ENCODE data around the gene QSOX1.

The QSOX1 gene

GRCh38 chr1:180170546-180171151, 16.0 kb downstream of the QSOX1 start:
- DNase-seq (ENCODE audit: low spot score): no peak

- no peak for DNase-seq (ENCODE audit: low spot score)
These were observed 17.0 kb downstream of the QSOX1 start for GRCh38 chr1:180171691-180172090.

DNA sequence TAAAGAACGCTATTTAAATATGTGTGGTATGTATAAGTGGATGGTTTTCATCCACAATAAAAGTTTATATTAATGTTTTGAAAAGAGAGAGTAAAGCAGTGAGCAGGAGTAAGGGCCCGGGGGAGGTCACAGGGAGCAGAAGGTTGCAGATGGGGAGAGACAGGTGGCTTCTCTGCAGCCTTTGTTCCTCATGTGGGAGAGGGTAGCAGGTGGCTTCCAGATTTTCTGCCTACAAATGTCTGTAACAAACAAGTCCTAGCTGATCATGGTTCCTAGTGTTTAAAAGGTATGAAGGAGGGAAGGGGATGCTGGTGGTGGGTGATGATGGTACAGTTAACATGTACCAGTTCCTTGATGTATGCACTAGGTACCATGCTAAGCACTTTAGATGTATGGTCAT, 18.8 kb downstream of the QSOX1 start:
- DNase-seq (ENCODE audit: low spot score): no peak

DNA sequence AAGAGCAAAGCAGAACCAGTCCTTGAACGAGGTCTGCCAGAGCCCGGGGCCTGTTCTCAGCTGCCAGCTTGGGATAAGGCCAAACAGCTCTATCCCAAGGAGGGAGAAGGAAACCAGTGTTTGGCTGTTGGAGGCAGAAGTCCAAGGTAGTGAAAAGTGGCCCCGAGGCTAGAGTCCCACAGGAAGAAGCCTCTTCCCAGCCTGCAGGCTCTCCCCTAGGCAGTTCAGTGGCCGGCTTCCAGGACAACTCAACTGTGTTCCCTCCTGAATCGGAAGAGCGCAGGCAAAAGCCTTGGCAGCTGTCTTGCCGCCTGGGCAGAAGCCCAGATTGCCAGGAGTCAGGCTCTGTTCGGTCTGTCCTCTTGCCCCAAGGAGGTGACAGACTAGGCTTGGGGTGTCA, 19.3 kb downstream of the QSOX1 start:
- DNase-seq (ENCODE audit: low spot score): peak; percentile 79

DNA sequence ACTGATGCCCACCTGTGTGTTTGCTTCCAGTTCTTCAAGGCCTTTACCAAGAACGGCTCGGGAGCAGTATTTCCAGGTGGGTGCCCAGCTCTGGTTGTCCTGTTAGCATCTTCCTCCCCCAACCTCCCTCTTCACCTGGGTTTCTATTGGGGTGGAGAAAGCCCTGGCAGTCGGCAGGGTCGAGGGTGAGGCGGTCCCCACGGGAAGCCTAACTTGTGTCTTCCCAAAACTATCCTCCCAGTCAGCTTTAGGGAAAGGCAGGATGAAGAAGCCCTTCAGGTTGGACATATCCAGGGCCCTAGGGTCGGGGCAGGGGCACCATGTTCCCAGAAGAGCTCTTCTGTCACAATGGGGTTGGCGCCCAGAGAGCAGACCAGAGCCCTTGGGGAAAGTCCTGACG, 20.6 kb downstream of the QSOX1 start:
- DNase-seq (ENCODE audit: low spot score): no peak

GRCh38 chr1:180175806-180176205, 21.1 kb downstream of the QSOX1 start:
- DNase-seq (ENCODE audit: low spot score): no peak

DNA sequence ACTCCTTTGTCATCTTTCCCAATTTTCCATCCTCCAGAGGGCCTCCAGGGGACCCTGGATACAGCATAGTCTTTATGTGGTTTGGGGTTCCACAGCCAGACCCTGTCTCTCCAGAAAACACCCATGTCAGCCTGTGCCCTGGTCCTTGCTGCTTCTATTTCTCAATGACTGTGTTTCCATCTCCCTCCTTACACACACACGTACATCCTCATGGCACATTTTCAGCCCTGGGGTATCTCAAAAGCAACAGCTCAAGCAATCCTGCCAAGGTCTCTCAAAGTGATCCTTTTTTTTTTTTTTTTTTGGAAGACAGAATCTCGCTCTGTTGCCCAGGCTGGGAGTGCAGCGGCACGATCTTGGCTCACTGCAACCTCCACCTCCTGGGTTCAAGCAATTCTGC, 22.3 kb downstream of the QSOX1 start:
- no peak for DNase-seq (ENCODE audit: low spot score)

- DNase-seq (ENCODE audit: low spot score): no peak
These were observed 23.3 kb downstream of the QSOX1 start for GRCh38 chr1:180177931-180178330.

- peak; percentile 87 for DNase-seq (ENCODE audit: low spot score)
These were observed 24.0 kb downstream of the QSOX1 start for GRCh38 chr1:180178511-180179161.

- no peak for DNase-seq (ENCODE audit: low spot score)
These were observed 24.7 kb downstream of the QSOX1 start for GRCh38 chr1:180179162-180179957.

DNA sequence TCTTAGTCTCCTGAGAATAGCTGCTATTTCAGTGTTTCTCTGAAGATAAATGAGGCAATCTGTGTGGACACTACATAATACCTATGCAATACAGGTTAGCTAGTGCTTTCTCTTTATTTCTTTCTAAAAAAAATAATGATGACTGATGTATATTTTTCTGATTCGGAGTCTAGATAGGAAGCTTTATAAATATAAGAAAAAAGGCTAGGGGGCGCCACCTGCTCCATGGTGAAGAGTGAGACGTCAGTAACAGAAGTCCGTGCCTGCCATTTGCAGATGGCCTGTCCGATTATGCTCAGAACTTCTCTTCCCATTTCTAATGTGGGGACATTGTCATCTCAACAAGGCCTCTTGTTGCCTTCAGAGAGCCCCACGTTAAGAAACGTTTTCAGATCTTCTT, 26.4 kb downstream of the QSOX1 start:
- no peak for DNase-seq (ENCODE audit: low spot score)

DNA sequence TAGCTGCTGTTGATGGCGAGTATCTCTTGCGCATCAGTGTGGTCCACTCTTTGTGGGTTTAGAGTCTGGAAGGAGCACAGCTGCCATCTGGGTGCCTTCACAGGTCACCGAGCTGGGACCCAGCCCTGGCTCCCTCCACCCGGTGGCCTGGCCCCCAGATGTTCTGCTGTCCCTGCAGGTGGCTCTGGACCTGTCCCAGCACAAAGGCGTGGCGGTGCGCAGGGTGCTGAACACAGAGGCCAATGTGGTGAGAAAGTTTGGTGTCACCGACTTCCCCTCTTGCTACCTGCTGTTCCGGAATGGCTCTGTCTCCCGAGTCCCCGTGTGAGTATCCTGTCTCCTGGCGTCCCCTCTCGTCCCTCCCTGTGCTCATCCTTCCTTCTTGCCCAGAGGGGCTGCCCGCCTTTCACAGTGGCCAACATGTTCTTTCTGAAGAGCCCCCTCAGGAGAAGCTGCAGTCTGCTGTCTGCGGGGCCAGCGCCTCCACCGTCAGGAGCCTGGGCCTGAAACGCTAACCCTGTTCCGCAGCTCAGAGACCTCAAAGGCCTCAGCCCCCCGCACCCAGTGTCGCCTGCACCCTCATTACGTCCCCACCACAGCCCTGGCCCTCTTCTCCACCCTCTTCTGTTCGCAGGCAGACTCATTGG, 27.4 kb downstream of the QSOX1 start:
- no peak for DNase-seq (ENCODE audit: low spot score)

GRCh38 chr1:180182643-180183311, 28.1 kb downstream of the QSOX1 start:
- DNase-seq (ENCODE audit: low spot score): no peak

DNA sequence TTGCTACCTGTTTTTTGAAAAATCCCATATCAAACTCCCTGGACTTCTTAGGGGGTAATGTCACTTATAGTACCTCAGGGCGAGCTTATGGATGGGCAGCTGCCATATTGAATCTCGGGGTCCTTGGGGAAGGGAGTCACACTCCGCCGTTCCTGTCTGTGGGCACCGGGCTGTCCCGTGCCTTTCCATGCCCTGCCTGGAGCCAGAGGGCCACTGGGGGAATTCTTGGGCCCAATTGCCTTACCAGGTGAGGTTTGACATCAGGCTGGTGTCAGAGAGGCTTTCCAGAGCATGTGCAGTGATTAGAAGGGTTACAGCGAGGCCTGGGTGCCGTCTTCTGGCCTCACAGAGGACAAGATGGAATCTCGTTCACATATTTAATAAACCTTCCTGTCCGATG, 28.8 kb downstream of the QSOX1 start:
- DNase-seq (ENCODE audit: low spot score): no peak

DNA sequence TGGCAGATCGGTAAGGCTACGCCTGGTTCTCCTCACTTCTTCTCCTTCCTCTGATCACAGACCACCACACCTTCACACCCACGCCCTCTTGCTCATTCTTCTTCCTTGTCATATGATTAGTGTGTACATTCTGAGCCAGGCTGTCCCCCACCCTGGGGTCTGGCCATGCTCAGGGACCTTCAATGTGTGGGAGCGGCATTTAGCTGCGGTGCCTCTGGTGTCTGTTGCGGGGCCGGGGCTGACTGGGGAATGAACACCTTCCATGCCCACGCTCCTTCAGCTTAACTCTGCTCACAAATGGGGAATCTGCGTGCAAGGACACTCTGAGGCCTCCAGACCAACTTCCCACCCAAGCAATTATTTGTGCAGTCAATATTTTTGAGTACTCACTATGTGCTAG, 29.4 kb downstream of the QSOX1 start:
- no peak for DNase-seq (ENCODE audit: low spot score)

- no peak for DNase-seq (ENCODE audit: low spot score)
These were observed 30.6 kb downstream of the QSOX1 start for GRCh38 chr1:180185281-180185680.

DNA sequence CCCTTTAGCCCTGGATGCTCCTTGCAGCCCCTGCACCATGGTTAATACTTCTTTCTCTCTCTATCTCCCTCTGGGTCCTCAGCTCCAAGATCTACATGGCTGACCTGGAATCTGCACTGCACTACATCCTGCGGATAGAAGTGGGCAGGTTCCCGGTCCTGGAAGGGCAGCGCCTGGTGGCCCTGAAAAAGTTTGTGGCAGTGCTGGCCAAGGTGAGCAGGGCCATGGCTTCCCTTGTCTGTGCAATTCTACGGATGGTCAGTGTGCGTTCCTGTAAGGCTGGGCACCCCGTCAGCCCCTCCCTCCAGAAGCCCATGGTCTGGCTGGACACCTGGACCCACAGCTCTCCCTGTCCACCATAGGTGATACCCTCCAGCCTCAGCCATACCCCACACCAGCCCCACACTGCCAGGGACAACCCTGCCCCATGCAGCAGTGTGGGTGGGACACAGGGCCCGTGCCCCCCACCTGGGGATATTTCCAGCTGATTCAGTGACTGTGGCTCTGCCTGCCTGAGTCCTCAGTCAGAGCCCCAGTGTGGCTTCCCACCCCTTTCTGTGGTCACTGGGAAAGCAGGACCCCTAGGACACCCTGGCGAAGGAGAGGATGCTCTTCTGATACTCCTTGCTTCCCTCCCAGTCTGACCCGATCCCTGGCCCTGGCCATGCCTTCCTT, 31.4 kb downstream of the QSOX1 start:
- no peak for DNase-seq (ENCODE audit: low spot score)

GRCh38 chr1:180186831-180187230, 32.2 kb downstream of the QSOX1 start:
- DNase-seq (ENCODE audit: low spot score): no peak

DNA sequence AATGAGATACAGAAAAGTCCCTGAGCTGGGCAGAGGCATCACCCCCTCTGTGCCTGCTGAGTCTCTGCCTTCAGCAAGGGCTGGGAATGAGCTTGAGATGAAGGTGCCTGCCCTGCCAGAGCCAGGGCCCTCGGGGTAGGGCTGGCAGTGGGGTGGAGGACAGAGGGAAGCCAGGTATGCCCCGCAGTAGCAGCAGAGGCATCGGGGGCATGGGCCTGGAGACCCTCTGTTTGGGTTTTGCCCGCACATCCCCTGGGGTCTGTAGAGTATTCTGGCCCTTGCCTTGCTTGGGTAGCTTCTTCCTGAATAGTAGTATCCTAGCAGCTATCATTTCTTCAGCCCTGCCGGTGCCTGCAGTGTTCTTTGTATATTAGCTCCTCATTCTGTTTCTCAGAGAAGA, 33.0 kb downstream of the QSOX1 start:
- DNase-seq (ENCODE audit: low spot score): no peak

DNA sequence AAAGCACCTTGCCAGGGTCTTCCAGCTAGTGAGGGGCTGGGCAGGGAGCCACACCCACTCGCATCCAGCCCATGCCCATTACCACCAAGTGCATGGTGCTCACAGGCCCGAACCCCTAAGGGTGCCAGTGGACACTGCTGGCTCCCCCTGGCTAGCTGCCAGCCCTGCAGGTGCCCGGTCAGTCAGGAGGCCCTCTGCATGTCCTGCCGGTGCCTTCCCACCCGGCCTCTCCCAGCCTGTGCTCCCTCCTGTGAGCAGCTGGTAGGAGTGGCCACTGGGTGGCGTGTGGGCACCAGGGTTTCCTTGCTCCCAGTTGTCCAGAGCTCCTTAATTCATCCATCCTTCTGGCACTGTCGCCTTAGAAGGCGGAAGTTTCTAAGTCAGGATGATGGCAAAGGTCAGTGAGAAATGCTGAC, 33.4 kb downstream of the QSOX1 start:
- DNase-seq (ENCODE audit: low spot score): peak; percentile 81

DNA sequence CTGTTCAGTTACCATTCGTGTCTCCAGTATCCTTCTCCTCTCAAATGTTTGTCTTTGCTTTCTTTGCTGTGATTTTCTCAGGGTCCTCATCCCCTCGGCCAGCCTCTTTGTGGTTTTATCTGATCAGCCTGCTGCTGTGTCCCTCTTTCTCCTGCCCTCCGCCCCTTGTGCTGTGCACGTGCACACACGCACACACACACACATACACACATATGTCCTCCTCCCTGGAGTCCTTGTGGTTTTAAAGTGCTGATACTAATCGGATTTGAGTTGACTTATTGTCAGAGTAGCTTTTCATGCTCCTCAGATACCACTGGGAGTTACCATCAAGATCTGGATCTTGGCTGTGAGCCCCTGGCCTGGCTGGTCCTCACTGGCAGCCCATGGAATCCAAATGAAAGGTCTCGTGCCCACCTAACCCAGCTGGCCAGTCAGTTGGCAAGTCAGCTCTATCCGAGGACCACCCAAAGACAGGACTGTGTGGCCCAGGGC, 34.1 kb downstream of the QSOX1 start:
- no peak for DNase-seq (ENCODE audit: low spot score)

GRCh38 chr1:180190091-180190490, 35.4 kb downstream of the QSOX1 start:
- DNase-seq (ENCODE audit: low spot score): no peak
